Thyroid gland (tissue), 4 donors: ENCODE measurements around the gene COPS7A.

Experiments used
- CTCF ChIP-seq, 6 experiments: fragments of 200-600 bp in 3 of 6; fragments of 450-650 bp in 3 of 6; sonication (generic) in 3 of 6; IDR thresholded peaks; one replicate each; pipeline ENCODE4 v1.5.1; 2016 to 2019; ENCODE audit warnings: antibody characterized with exemption in 6 of 6, mild to moderate bottlenecking in 2 of 6, inconsistent platforms in 1 of 6, moderate library complexity in 1 of 6
- POLR2A ChIP-seq, 2 donors: fragments of 450-650 bp; IDR thresholded peaks; one replicate each; pipeline ENCODE4 v1.6.1; 2017; ENCODE audit warnings: antibody characterized with exemption in 2 of 2, mild to moderate bottlenecking in 2 of 2, moderate library complexity in 1 of 2

- TF ChIP-seq CTCF (IDR thresholded peaks at IDR 0.05) (no peak), POLR2A (IDR thresholded peaks at IDR 0.05) (no peak)
These were observed 26.9 kb upstream of the COPS7A start for GRCh38 chr12:6696690-6697583.
